HG02678 (cell line): ENCODE results near the gene GNL3.
"Not testable (repeated sequence)": the region's sequence is repeated elsewhere in the genome, so short reads cannot be mapped to it uniquely, and the experiment has no call there.

Experiments
- ATAC-seq: cut with Tn5 transposase; IDR thresholded peaks from one replicate; pipeline ENCODE4 v1.9.1; 2021; ENCODE audit warnings: mild to moderate bottlenecking, moderate library complexity; ENCODE audit not compliant: unreplicated experiment

The GNL3 gene

GRCh38 chr3:52719618-52720017 is 33.8 kb downstream of the GNL3 start:
- ATAC-seq = no peak

DNA sequence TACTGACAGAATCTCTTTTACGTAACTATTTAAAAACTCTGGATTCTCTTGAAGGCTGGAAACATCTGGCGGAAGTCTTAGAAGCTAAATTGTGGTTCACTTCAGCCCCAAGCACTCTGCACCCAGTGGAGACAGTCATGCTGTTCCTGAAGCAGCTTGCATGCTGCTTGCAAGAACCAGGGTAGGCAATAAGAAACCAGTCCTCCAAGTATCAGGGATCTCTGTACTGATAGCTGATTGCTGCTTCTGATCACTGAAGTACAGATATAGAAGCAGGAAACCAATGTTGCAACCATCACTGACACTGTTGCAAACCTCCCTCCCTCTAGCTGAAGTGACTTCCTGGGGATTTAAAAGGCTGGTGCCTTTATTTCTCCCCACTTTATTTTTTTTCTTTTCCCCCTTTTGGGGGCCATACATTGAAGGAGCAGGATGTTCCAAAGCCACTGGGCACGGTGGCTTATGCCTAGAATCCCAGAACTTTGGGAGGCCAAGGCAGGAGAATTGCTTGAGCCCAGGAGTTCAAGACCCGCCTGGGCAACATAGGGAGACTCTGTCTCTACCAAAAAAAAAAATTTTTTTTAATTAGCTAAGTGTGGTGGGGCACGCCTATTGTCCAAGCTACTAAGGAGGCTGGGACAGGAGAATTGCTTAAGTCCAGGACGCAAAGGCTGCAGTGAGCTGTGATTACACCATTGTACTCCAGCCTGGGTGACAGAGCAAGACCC is 35.3 kb downstream of the GNL3 start:
- ATAC-seq = peak; percentile 64

GRCh38 chr3:52721730-52722008 is 35.8 kb downstream of the GNL3 start:
- ATAC-seq = no peak

GRCh38 chr3:52722491-52722890 is 36.7 kb downstream of the GNL3 start:
- ATAC-seq = no peak

DNA sequence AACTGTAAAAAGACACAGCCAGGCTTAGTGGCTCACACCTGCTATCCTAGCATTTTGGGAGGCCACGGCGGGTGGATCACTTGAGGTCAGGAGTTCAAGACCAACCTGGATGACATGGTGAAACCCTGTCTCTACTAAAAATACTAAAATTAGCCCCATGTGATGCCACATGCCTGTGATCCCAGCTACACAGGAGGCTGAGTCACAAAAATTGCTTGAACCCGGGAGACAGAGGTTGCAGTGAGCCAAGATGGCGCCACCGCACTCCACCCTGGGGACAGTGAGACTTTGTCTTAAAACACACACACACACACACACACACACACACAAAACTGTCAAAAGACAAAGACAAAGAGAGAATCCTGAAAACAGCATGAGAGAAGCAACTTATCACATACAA is 38.1 kb downstream of the GNL3 start:
- ATAC-seq = no peak

GRCh38 chr3:52724511-52724910 is 38.7 kb downstream of the GNL3 start:
- ATAC-seq = no peak

DNA sequence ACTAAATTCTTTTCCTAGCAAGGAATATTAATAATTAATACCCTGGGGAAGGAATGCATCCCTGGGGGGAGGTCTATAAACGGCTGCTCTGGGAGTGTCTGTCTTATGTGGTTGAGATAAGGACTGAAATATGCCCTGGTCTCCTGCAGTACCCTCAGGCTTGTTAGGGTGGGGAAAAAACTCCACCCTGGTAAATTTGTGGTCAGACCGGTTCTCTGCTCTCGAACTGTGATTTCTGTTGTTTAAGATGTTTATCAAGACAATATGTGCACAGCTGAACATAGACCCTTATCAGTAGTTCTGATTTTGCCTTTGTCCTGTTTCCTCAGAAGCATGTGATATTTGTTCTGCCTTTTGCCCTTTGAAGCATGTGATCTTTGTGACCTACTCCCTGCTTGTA is 42.9 kb downstream of the GNL3 start:
- not testable (repeated sequence) for ATAC-seq

GRCh38 chr3:52730681-52731080 is 44.8 kb downstream of the GNL3 start:
- no peak for ATAC-seq

- ATAC-seq = no peak
Measured at GRCh38 chr3:52731590-52731989, 45.8 kb downstream of the GNL3 start.

DNA sequence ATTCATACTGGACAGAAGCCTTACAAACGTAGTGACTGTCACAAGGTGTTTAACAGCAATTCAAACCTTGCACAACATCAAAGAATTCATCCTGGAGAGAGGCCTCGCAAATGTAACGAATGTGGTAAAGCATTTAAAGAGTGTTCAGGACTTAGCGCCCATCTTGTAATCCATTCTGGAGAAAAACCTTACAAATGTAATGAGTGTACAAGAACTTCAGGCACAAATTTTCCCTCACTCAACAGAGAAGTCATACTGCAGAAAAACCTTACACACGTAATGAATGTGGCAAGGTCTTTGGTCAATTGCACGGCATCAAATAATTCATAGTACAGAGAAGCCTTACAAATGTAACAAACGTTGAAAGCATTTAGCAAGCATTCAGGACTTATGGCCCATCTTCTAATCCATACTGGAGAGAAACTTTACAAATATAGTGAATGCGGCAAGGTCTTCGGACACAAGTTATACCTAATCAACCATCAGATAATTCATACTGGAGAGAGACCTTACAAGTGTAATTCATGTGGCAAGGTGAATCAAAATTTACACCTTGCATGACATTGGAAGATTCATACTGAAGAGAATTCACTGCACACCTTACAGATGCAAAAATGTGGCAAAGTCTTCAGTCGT is 47.5 kb downstream of the GNL3 start:
- ATAC-seq = no peak

GRCh38 chr3:52739730-52740129 is 53.9 kb downstream of the GNL3 start:
- no peak for ATAC-seq

DNA sequence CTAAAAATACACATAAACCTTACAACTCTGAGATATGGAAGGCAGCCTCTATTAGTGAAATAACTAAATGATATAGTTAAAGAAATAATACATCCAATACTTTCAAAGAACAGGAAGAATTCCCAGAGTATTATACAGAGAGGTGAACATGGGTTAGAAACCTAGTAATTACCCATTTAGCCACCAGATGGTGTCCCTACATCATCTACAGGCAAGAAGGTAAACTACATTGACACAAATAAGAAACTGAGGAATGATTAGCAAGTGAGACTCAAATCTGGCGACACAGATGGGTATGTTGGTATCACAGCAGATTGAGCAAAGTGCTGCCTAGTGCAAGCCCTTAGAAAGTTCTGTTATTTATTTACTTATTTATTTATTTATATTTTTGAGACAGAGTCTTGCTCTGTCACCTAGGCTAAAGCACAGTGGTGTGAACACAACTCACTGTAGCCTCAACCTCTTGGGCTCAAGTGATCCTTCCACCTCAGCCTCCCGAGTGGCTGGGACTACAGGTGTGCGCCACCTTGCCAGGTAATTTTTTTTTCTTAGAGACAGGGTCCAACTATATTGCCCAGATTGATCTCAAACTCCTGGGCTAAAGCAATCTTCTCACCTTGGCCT is 56.7 kb downstream of the GNL3 start:
- no peak for ATAC-seq

DNA sequence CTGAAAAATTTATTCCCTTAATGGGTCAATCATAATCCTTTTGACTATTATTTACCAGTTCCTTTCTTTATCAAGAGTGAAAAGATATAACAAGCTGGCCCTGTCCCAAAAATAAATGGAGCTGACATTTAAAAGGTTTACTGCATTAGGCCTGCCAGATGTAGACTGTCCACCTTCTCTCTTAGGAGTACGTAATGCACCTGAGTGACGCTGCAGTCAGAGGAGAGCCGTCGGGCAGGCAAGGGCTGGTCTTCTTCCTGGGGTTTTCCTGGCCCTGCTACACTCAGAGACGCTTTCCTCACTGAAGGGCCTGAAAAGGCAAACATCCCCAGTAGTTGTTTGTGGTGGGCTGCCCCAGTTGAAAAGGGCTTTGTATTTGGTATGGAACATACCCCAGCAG is 57.3 kb downstream of the GNL3 start:
- ATAC-seq = no peak

GRCh38 chr3:52743721-52744120 is 57.9 kb downstream of the GNL3 start:
- ATAC-seq = no peak
